Endothelial cell of umbilical vein (primary cell): ENCODE measurements around the gene BPIFB3. TPM values are rescaled to one million over a fixed set of nuclear protein-coding genes. Genes with fewer than 3 reads are reported as not detected.

Experiments used
- BruUV-seq: library from RNA; stranded (reverse); fragments of 400-500 nt; replicated peaks from 2 replicates; lab custom pipeline; 2021; lab: Mats Ljungman, UMichigan
- CTCF ChIA-PET: fragments of 300-600, 350-600 bp; sonication (Branson Sonifier 250); formaldehyde crosslinking; loops from one replicate; lab custom pipeline; 2021; ENCODE audit warnings: antibody characterized with exemption, inconsistent platforms; lab: Charles Lee
- POLR2A ChIA-PET: fragments of 300-600, 350-600 bp; sonication (Branson Sonifier 250); formaldehyde crosslinking; loops from one replicate; lab custom pipeline; 2021; ENCODE audit warnings: antibody characterized with exemption, inconsistent platforms; lab: Charles Lee
- DNase-seq: peaks from one replicate; pipeline ENCODE4 v3.0.0-alpha.2; 2011; ENCODE audit warnings: low read depth, low spot score
- FAIRE-seq: peaks from 2 replicates; lab custom pipeline; 2011; peaks lifted over from hg19 to GRCh38; lab: Jason Lieb, UNC
- H2AFZ ChIP-seq: 2 replicates; pipeline ENCODE4 v1.6.0; 2012; ENCODE audit warnings: low read depth, low read length, control low read depth, inconsistent platforms
- H3K27ac ChIP-seq: 2 replicates; pipeline ENCODE4 v1.5.1; 2011; ENCODE audit warnings: low read depth, mild to moderate bottlenecking, control low read depth, low read length, moderate library complexity; ENCODE audit not compliant: insufficient read depth
- H3K27me3 ChIP-seq, 2 experiments: 2 replicates each; pipeline versions ENCODE4 v1.6.0 to v1.6.1; 2011; ENCODE audit warnings: low read length in 2 of 2, mixed read lengths in 1 of 2; ENCODE audit not compliant: control insufficient read depth in 2 of 2, insufficient read depth in 2 of 2
- H3K36me3 ChIP-seq, 2 experiments: 2 replicates in 1 of 2; 3 replicates in 1 of 2; pipeline ENCODE4 v1.5.1; 2011; ENCODE audit warnings: low read length in 2 of 2, mild to moderate bottlenecking in 1 of 2, moderate library complexity in 1 of 2; ENCODE audit not compliant: control insufficient read depth in 2 of 2, insufficient read depth in 2 of 2; ENCODE audit errors: extremely low read depth in 1 of 2
- H3K4me1 ChIP-seq: 3 replicates; pipeline ENCODE4 v1.5.1; 2011; ENCODE audit warnings: mild to moderate bottlenecking, low read length; ENCODE audit not compliant: control insufficient read depth, insufficient read depth; ENCODE audit errors: extremely low read depth
- H3K4me2 ChIP-seq: 2 replicates; pipeline ENCODE4 v1.6.1; 2011; ENCODE audit warnings: low read length, control low read depth, mixed read lengths; ENCODE audit not compliant: insufficient read depth
- H3K4me3 ChIP-seq, 3 experiments: fragments of 200-600 bp in 1 of 3; sonication (generic), shearing (Covaris generic) in 1 of 3; replicated peaks in 1 of 3; 2 replicates each; pipeline ENCODE4 v1.5.1; 2011 to 2016; ENCODE audit warnings: control low read depth in 3 of 3, low read length in 3 of 3, mild to moderate bottlenecking in 2 of 3, inconsistent platforms in 1 of 3, low read depth in 1 of 3, moderate library complexity in 1 of 3; ENCODE audit not compliant: insufficient read depth in 1 of 3
- H3K79me2 ChIP-seq: 2 replicates; pipeline ENCODE4 v1.6.0; 2012; ENCODE audit warnings: low read length, inconsistent platforms; ENCODE audit not compliant: control insufficient read depth, insufficient read depth
- H3K9ac ChIP-seq: replicated peaks from 2 replicates; pipeline ENCODE3; 2011; ENCODE audit warnings: low read length, control low read depth; ENCODE audit not compliant: insufficient read depth; ENCODE audit errors: extremely low read depth
- H3K9me1 ChIP-seq: replicated peaks from 3 replicates; pipeline ENCODE4 v1.6.0; 2011; ENCODE audit warnings: mild to moderate bottlenecking, low read length; ENCODE audit not compliant: control insufficient read depth, insufficient read depth; ENCODE audit errors: extremely low read depth
- H3K9me3 ChIP-seq: replicated peaks from 2 replicates; pipeline ENCODE4 v1.5.1; 2012; ENCODE audit warnings: low read length, inconsistent platforms; ENCODE audit not compliant: control insufficient read depth, insufficient read depth
- H4K20me1 ChIP-seq: replicated peaks from 2 replicates; pipeline ENCODE3; 2011; ENCODE audit warnings: mild to moderate bottlenecking, low read length; ENCODE audit not compliant: control insufficient read depth, insufficient read depth; ENCODE audit errors: extremely low read depth
- CTCF ChIP-seq, 2 donors: IDR thresholded peaks; 1 replicate in 1 of 2; 2 replicates in 1 of 2; pipeline ENCODE4 v1.5.1; 2011; ENCODE audit warnings: low read length in 2 of 2, mild to moderate bottlenecking in 2 of 2, moderate library complexity in 2 of 2, control low read depth in 1 of 2, inconsistent platforms in 1 of 2, low read depth in 1 of 2; ENCODE audit not compliant: insufficient read depth in 1 of 2; ENCODE audit errors: extremely low read depth in 1 of 2
- GATA2 ChIP-seq: IDR thresholded peaks from 2 replicates; pipeline ENCODE4 v1.7.0; 2011; ENCODE audit warnings: low read depth, mild to moderate bottlenecking, moderate library complexity, mixed read lengths, low read length; ENCODE audit not compliant: insufficient read length, insufficient read depth
- JUN ChIP-seq: IDR thresholded peaks from 2 replicates; pipeline ENCODE4 v1.6.1; 2011; ENCODE audit warnings: borderline replicate concordance, low read depth; ENCODE audit not compliant: insufficient read length, insufficient read depth
- MYC ChIP-seq: IDR thresholded peaks from one replicate; pipeline ENCODE4 v1.6.1; 2011; ENCODE audit warnings: mild to moderate bottlenecking, low read depth, low read length
- POLR2A ChIP-seq: IDR thresholded peaks from 2 replicates; pipeline ENCODE4 v1.6.1; 2012; ENCODE audit warnings: low read depth, mild to moderate bottlenecking, control low read depth, low read length
- POLR2AphosphoS5 ChIP-seq: IDR thresholded peaks from 2 replicates; pipeline ENCODE4 v1.6.1; 2012; ENCODE audit warnings: low read depth, mild to moderate bottlenecking, control low read depth, low read length, moderate library complexity; ENCODE audit not compliant: insufficient read depth
- dilution Hi-C: fragments of 300-500 bp; cut with MboI; formaldehyde crosslinking; loops from one replicate; pipeline ENCODE4 v1.15.0; 2019; ENCODE audit warnings: low sequenced_read_pairs; ENCODE audit not compliant: extremely low pct_ligation_motif_present
- intact Hi-C: fragments of 100-400 bp; cut with micrococcal nuclease; formaldehyde crosslinking; loops from one replicate; pipeline ENCODE4 v1.10.0; 2022
- polyA plus RNA-seq, 4 experiments: library from polyadenylated mRNA; depleted of rRNA in 3 of 4; stranded (reverse) in 3 of 4; unstranded in 1 of 4; fragments of >200 nt; gene quantifications; 2 replicates each; pipeline versions ENCODE4 v1.2.1 to v1.2.3, GENCODE V29; 2011 to 2012; ENCODE audit warnings: missing spikeins in 1 of 4
- total RNA-seq: library from RNA; stranded (reverse); gene quantifications from 2 replicates; pipeline ENCODE4 v1.2.3, GENCODE V29; 2021
- TF ChIP-seq, protein P1 (sequence below): IDR thresholded peaks from 2 replicates; pipeline ENCODE4 v1.6.1; 2011; ENCODE audit not compliant: insufficient read depth, insufficient read length

The BPIFB3 gene
- total and polyA plus RNA-seq, 2 donors (not counting 3 experiments of a cell fraction or from before 2014, with no cell fraction given): not detected

DNA sequence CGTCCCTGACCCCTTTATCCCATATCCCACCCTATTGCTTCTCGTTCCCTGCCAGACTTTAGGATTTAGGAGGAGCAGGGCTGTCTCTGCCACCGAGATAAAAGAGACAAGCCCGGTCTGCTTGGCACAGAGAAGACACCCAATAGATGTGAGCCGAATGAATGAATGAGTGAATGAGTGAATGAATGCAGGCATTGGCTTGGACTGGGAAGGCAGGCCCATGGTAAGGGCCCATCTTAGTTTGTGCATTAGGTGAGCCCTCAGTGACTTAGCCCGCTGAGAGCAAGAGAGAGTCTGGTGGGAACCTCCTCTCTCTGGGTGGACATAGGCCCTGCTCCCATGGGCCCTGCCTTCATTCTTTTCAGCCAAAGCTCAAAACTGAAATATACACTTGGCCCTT lies 23.1 kb upstream of the BPIFB3 start:
- Histone ChIP-seq H3K27ac (no peak overlapping the region), H3K9ac (no peak overlapping the region), H2AFZ (no peak overlapping the region), H3K4me1 (no peaks in the 10 kb centered on the region), H3K4me3 (no peak overlapping the region), H4K20me1 (no peaks in the 10 kb centered on the region), H3K4me2 (no peak overlapping the region), H3K79me2 (no peaks in the 10 kb centered on the region), H3K27me3 (no peaks in the 10 kb centered on the region), H3K9me3 (no peaks in the 10 kb centered on the region), H3K9me1 (no peaks in the 10 kb centered on the region), H3K36me3 (no peaks in the 10 kb centered on the region)
- intact Hi-C loops: no loop called here
- DNase-seq (no peak), FAIRE-seq (no peak)
- POLR2A ChIA-PET: no interaction called here
- dilution Hi-C loops: no loop called here
- TF ChIP-seq POLR2A (no peak), JUN (no peak), CTCF (IDR thresholded peaks at IDR 0.05; ENCODE audit: extremely low read depth in 1 of 2, insufficient read depth in 1 of 2, low read depth in 1 of 2, low read length in 2 of 2) (no peak), GATA2 (no peak), MYC (no peak), POLR2AphosphoS5 (no peak)
- TF ChIP-seq, protein P1, sequence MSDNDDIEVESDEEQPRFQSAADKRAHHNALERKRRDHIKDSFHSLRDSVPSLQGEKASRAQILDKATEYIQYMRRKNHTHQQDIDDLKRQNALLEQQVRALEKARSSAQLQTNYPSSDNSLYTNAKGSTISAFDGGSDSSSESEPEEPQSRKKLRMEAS: no peak
- CTCF ChIA-PET: no interaction called here
- BruUV-seq: no TSS peak
